GM21526 (cell line): ENCODE data around the gene ATP5F1A.
A peak's percentile ranks its signal among the peaks of the same experiment; 100 is the strongest.
"Not testable (repeated sequence)": the region's sequence is repeated elsewhere in the genome, so short reads cannot be mapped to it uniquely, and the experiment has no call there.

ENCODE experiments used
- ATAC-seq: cut with Tn5 transposase; IDR thresholded peaks from one replicate; pipeline ENCODE4 v1.9.1; 2021; ENCODE audit warnings: moderate library complexity; ENCODE audit not compliant: unreplicated experiment, low FRiP score

Gene ATP5F1A

GRCh38 chr18:46097801-46098615 is at the start of gene ATP5F1A:
ATP5F1A (minus strand) TSS chr18:46098296; CDS start chr18:46098231, 65 bp downstream.
- peak; percentile 60 for ATAC-seq

- ATAC-seq, result no peak
Observed at GRCh38 chr18:46141199-46141598, 43.1 kb upstream of the ATP5F1A start.

GRCh38 chr18:46140173-46140572 is 42.1 kb upstream of the ATP5F1A start:
- ATAC-seq, result no peak

GRCh38 chr18:46134920-46135675 is 37.0 kb upstream of the ATP5F1A start:
- no peak for ATAC-seq

GRCh38 chr18:46133534-46133933 is 35.4 kb upstream of the ATP5F1A start:
- ATAC-seq, result no peak

- ATAC-seq, result not testable (repeated sequence)
Observed at GRCh38 chr18:46130549-46130948, 32.5 kb upstream of the ATP5F1A start.

GRCh38 chr18:46130061-46130460 is 32.0 kb upstream of the ATP5F1A start:
- no peak for ATAC-seq

- not testable (repeated sequence) for ATAC-seq
Observed at GRCh38 chr18:46126625-46127024, 28.5 kb upstream of the ATP5F1A start.

GRCh38 chr18:46113751-46114150 is 15.7 kb upstream of the ATP5F1A start:
- ATAC-seq, result no peak

- ATAC-seq, result no peak
Observed at GRCh38 chr18:46110406-46110805, 12.3 kb upstream of the ATP5F1A start.

- ATAC-seq, result no peak
Observed at GRCh38 chr18:46109386-46109785, 11.3 kb upstream of the ATP5F1A start.

GRCh38 chr18:46104128-46104911 is 6.2 kb upstream of the ATP5F1A start, which contains the start of gene HAUS1:
HAUS1 (plus strand) TSS chr18:46104385; CDS start chr18:46104412, 27 bp downstream.
- ATAC-seq, result peak; percentile 80

GRCh38 chr18:46099463-46099862 is 1.4 kb upstream of the ATP5F1A start:
- no peak for ATAC-seq

- no peak for ATAC-seq
Observed at GRCh38 chr18:46098616-46098933, 479 bp upstream of the ATP5F1A start.

GRCh38 chr18:46097431-46097800 is 680 bp downstream of the ATP5F1A start:
- ATAC-seq, result peak; percentile 33

GRCh38 chr18:46096651-46097300 is 1.3 kb downstream of the ATP5F1A start:
- peak; percentile 38 for ATAC-seq

GRCh38 chr18:46095532-46095931 is 2.6 kb downstream of the ATP5F1A start:
- ATAC-seq, result no peak

GRCh38 chr18:46088501-46088900 is 9.6 kb downstream of the ATP5F1A start:
- not testable (repeated sequence) for ATAC-seq

GRCh38 chr18:46084431-46084830 is 13.7 kb downstream of the ATP5F1A start:
- no peak for ATAC-seq

GRCh38 chr18:46080156-46080555 is 17.9 kb downstream of the ATP5F1A start:
- ATAC-seq, result no peak
